ENCODE results near the gene KRT27.

DNA sequence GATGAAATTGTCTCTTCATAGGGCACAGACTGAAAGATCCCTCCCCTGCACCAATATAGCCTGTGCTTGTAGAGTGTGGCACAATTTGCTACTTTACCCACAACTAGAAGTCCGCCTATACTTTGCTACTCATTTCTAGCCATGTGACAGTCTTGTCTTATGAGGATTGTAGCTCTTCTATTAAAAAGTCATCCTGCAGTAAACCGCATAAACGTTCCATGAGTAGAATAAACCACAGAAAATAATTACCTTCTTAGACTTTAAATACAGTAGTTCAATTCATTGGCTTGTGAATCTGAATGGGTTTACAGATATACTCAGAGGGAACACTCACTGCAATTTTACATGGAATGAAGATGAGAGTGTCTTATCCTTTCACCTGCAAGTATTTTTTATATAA, 4.4 kb downstream of the KRT27 start:
- TF ChIP-seq ARNTL (CRISPR knock-in tag; IDR thresholded peaks at IDR 0.05; ENCODE audit: borderline replicate concordance, low read depth) (no peak), ZFP30 (CRISPR knock-in tag; IDR thresholded peaks at IDR 0.05) (no peak), TCF4 (CRISPR knock-in tag; IDR thresholded peaks at IDR 0.05; ENCODE audit: borderline replicate concordance) (no peak), TOX (CRISPR knock-in tag; IDR thresholded peaks at IDR 0.05; ENCODE audit: borderline replicate concordance) (no peak), ZNF565 (CRISPR knock-in tag; conservative IDR thresholded peaks at IDR 0.05; ENCODE audit: low read depth) (no peak), ZNF70 (CRISPR knock-in tag; IDR thresholded peaks at IDR 0.05) (no peak)
- TF ChIP-seq, protein P1, sequence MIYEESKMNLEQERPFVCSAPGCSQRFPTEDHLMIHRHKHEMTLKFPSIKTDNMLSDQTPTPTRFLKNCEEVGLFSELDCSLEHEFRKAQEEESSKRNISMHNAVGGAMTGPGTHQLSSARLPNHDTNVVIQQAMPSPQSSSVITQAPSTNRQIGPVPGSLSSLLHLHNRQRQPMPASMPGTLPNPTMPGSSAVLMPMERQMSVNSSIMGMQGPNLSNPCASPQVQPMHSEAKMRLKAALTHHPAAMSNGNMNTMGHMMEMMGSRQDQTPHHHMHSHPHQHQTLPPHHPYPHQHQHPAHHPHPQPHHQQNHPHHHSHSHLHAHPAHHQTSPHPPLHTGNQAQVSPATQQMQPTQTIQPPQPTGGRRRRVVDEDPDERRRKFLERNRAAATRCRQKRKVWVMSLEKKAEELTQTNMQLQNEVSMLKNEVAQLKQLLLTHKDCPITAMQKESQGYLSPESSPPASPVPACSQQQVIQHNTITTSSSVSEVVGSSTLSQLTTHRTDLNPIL (CRISPR knock-in tag; IDR thresholded peaks at IDR 0.05; ENCODE audit: low read depth), result no peak
- TF ChIP-seq, protein P2, sequence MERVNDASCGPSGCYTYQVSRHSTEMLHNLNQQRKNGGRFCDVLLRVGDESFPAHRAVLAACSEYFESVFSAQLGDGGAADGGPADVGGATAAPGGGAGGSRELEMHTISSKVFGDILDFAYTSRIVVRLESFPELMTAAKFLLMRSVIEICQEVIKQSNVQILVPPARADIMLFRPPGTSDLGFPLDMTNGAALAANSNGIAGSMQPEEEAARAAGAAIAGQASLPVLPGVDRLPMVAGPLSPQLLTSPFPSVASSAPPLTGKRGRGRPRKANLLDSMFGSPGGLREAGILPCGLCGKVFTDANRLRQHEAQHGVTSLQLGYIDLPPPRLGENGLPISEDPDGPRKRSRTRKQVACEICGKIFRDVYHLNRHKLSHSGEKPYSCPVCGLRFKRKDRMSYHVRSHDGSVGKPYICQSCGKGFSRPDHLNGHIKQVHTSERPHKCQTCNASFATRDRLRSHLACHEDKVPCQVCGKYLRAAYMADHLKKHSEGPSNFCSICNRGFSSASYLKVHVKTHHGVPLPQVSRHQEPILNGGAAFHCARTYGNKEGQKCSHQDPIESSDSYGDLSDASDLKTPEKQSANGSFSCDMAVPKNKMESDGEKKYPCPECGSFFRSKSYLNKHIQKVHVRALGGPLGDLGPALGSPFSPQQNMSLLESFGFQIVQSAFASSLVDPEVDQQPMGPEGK (CRISPR knock-in tag; IDR thresholded peaks at IDR 0.05; ENCODE audit: borderline replicate concordance), result no peak
- TF ChIP-seq, protein P3, sequence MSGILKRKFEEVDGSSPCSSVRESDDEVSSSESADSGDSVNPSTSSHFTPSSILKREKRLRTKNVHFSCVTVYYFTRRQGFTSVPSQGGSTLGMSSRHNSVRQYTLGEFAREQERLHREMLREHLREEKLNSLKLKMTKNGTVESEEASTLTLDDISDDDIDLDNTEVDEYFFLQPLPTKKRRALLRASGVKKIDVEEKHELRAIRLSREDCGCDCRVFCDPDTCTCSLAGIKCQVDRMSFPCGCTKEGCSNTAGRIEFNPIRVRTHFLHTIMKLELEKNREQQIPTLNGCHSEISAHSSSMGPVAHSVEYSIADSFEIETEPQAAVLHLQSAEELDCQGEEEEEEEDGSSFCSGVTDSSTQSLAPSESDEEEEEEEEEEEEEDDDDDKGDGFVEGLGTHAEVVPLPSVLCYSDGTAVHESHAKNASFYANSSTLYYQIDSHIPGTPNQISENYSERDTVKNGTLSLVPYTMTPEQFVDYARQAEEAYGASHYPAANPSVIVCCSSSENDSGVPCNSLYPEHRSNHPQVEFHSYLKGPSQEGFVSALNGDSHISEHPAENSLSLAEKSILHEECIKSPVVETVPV (CRISPR knock-in tag; IDR thresholded peaks at IDR 0.05), result no peak
